CD14-positive monocyte (primary cell): ENCODE measurements around the gene RTP5. TPM values are rescaled to one million over a fixed set of nuclear protein-coding genes. Genes with fewer than 3 reads are reported as not detected.

Source experiments
- DNase-seq, 3 donors: peaks; one replicate each; pipeline ENCODE4 v3.0.0-alpha.2; 2011 to 2022
- H2AFZ ChIP-seq: 2 replicates; pipeline ENCODE4 v1.6.0; 2012; ENCODE audit warnings: mild to moderate bottlenecking, low read depth, low read length, inconsistent platforms; ENCODE audit not compliant: insufficient read depth, poor library complexity, severe bottlenecking
- H3K27ac ChIP-seq, 2 donors: 1 replicate in 1 of 2; 2 replicates in 1 of 2; pipeline ENCODE4 v1.5.1; 2012 to 2013; ENCODE audit warnings: low read length in 2 of 2, control low read depth in 1 of 2, inconsistent platforms in 1 of 2, low read depth in 1 of 2, mild to moderate bottlenecking in 1 of 2
- H3K27me3 ChIP-seq, 2 donors: one replicate each; pipeline versions ENCODE4 v1.6.0 to v1.6.1; 2011 to 2013; ENCODE audit warnings: low read length in 2 of 2; ENCODE audit not compliant: control insufficient read depth in 2 of 2, insufficient read depth in 2 of 2
- H3K36me3 ChIP-seq, 2 donors: replicated peaks in 1 of 2; 1 replicate in 1 of 2; 2 replicates in 1 of 2; pipeline versions ENCODE4 v1.5.1 to v1.6.1; 2012 to 2013; ENCODE audit warnings: low read length in 2 of 2, control low read depth in 1 of 2, inconsistent platforms in 1 of 2, mild to moderate bottlenecking in 1 of 2; ENCODE audit not compliant: insufficient read depth in 2 of 2, control insufficient read depth in 1 of 2
- H3K4me1 ChIP-seq, 2 donors: 1 replicate in 1 of 2; 2 replicates in 1 of 2; pipeline versions ENCODE4 v1.5.1 to v1.6.1; 2012 to 2013; ENCODE audit warnings: low read length in 2 of 2, control low read depth in 1 of 2, inconsistent platforms in 1 of 2, mild to moderate bottlenecking in 1 of 2, moderate library complexity in 1 of 2; ENCODE audit not compliant: insufficient read depth in 2 of 2, control insufficient read depth in 1 of 2
- H3K4me2 ChIP-seq: replicated peaks from 2 replicates; pipeline ENCODE3; 2012; ENCODE audit warnings: low read length, moderate library complexity, mild to moderate bottlenecking; ENCODE audit not compliant: poor library complexity, severe bottlenecking; ENCODE audit errors: extremely low read depth
- H3K4me3 ChIP-seq, 3 experiments: fragments of 200-600 bp in 1 of 3; sonication (generic) in 1 of 3; replicated peaks in 1 of 3; 1 replicate in 2 of 3; 2 replicates in 1 of 3; pipeline ENCODE4 v1.5.1; 2011 to 2013; ENCODE audit warnings: low read length in 3 of 3, mild to moderate bottlenecking in 3 of 3, control low read depth in 2 of 3, low read depth in 2 of 3, inconsistent platforms in 1 of 3, moderate library complexity in 1 of 3
- H3K79me2 ChIP-seq: 2 replicates; pipeline ENCODE4 v1.6.0; 2012; ENCODE audit warnings: mild to moderate bottlenecking, control low read depth, inconsistent platforms, low read length, moderate library complexity; ENCODE audit not compliant: insufficient read depth
- H3K9ac ChIP-seq: 2 replicates; pipeline ENCODE4 v1.6.0; 2017; ENCODE audit warnings: low read length, mild to moderate bottlenecking; ENCODE audit not compliant: insufficient read depth, poor library complexity, severe bottlenecking
- H3K9me3 ChIP-seq, 2 donors: replicated peaks in 1 of 2; 1 replicate in 1 of 2; 2 replicates in 1 of 2; pipeline versions ENCODE4 v1.5.1 to v1.6.1; 2012 to 2013; ENCODE audit warnings: low read length in 2 of 2, control low read depth in 1 of 2; ENCODE audit not compliant: control insufficient read depth in 1 of 2, insufficient read depth in 1 of 2
- H4K20me1 ChIP-seq: 2 replicates; pipeline ENCODE4 v1.6.0; 2012; ENCODE audit warnings: mild to moderate bottlenecking, low read length, control low read depth, moderate library complexity; ENCODE audit not compliant: insufficient read depth
- H3K27ac Mint-ChIP-seq, 7 donors: one replicate each; pipeline ENCODE4 v1.8.0; 2020; ENCODE audit warnings: mild to moderate bottlenecking in 7 of 7, mixed read lengths in 7 of 7, moderate library complexity in 6 of 7, inconsistent platforms in 2 of 7
- H3K27me3 Mint-ChIP-seq, 3 donors: one replicate each; pipeline ENCODE4 v1.8.0; 2021 to 2022; ENCODE audit warnings: low read depth in 3 of 3, mild to moderate bottlenecking in 3 of 3, mixed read lengths in 3 of 3, moderate library complexity in 3 of 3, inconsistent platforms in 1 of 3
- H3K36me3 Mint-ChIP-seq, 2 donors: one replicate each; pipeline ENCODE4 v1.8.0; 2020; ENCODE audit warnings: mixed read lengths in 2 of 2, inconsistent platforms in 1 of 2, mild to moderate bottlenecking in 1 of 2
- H3K4me1 Mint-ChIP-seq: one replicate; pipeline ENCODE4 v1.8.0; 2020; ENCODE audit warnings: mild to moderate bottlenecking, mixed read lengths
- H3K4me3 Mint-ChIP-seq, 2 donors: one replicate each; pipeline ENCODE4 v1.8.0; 2020; ENCODE audit warnings: mild to moderate bottlenecking in 2 of 2, mixed read lengths in 2 of 2, moderate library complexity in 1 of 2
- H3K9me3 Mint-ChIP-seq, 7 donors: one replicate each; pipeline ENCODE4 v1.8.0; 2020 to 2022; ENCODE audit warnings: mixed read lengths in 7 of 7, mild to moderate bottlenecking in 6 of 7, moderate library complexity in 6 of 7, inconsistent platforms in 2 of 7
- WGBS: methylation state at CpG from one replicate; pipeline ENCODE4 v1.1.5; 2013; ENCODE audit warnings: missing lambda C conversion rate; ENCODE audit not compliant: insufficient coverage; 5-methylcytosine and 5-hydroxymethylcytosine counted together
- intact Hi-C, 2 donors: fragments of 100-400 bp; cut with micrococcal nuclease; formaldehyde crosslinking; loops; one replicate each; pipeline versions ENCODE4 v1.15.0 to v1.15.1; 2023
- polyA plus RNA-seq, 3 donors: library from polyadenylated mRNA; depleted of rRNA in 1 of 3; unstranded in 2 of 3; stranded (reverse) in 1 of 3; fragments of 300-500 nt in 2 of 3; fragments of >200 nt in 1 of 3; fragmentation: Illumina TruSeq in 2 of 3; gene quantifications; 1 replicate in 2 of 3; 2 replicates in 1 of 3; pipeline ENCODE4 v1.2.3, GENCODE V29; 2012 to 2021
- TF ChIP-seq, protein P1 (sequence below): fragments of 200-600 bp; IDR thresholded peaks from one replicate; pipeline ENCODE4 v1.8.0; 2022; ENCODE audit warnings: antibody characterized with exemption, mild to moderate bottlenecking

Gene RTP5
- polyA plus RNA-seq, 3 donors = 0.03 TPM; not detected in 2

DNA sequence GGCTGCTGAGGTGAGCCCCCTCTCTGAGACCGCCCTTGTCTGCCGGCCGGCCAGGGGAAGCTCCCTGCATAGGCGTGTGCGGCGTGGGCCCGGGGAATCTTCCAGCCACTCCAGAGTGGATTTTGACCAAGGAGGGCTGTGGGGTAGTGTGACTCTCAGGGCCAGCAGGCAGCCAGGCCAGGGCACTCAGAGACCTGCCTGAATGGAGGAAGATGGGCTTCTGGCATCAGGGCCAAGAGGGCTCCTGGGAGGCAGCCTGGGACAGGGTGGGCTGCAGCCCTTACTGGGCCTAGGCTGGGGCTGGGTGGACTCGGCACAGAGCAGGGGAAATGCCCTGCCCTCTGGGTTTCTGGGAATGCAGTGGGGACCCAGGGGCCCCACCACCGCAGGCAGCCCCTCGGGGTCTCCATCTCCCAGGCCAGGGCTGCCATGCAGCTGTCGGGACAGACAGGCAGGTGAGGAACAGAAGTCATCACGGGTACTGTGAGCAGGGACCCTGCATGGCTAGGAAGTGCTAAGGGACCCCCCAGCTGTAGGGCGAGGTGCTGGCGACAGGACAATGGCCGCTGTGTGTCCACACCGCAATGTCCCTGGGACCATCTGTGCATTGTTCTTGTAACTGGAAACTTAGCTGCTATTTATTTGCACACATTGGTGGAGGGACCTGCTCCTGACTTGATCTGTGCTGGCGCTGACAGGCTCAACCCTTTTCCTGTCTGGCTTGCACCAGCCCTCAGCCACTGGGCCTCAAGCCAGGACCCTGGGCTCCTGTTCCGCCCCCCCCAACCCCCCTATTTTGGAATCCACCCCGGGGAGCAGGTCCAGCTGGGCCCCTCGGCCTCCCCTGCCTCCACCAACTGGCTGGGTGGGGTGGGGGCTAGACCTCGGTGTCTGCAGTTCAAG is 14.9 kb upstream of the RTP5 start:
- H3K36me3 ChIP-seq = no peaks in the 10 kb centered on the region
- intact Hi-C loops = no loop called here
- no peak overlapping the region for H3K9ac ChIP-seq
- H3K27me3 ChIP-seq = no peaks in the 10 kb centered on the region
- H3K4me1 ChIP-seq = peaks cover 0 to 3% of the 10 kb centered on the region in 2 donors
- 40% methylated on average over 15 of the region's 21 CpGs for WGBS
- Mint-ChIP-seq H3K36me3 (no peaks in the 10 kb centered on the region), H3K4me3 (no peak overlapping the region), H3K27me3 (peaks cover 0 to 11% (median 0%) of the 10 kb centered on the region in 3 donors), H3K4me1 (peaks cover 3% of the 10 kb centered on the region), H3K9me3 (peaks cover 0 to 3% (median 0%) of the 10 kb centered on the region in 7 donors), H3K27ac (peak overlapping the region in 2 of 7 donors; percentile 41 to 46)
- no peaks in the 10 kb centered on the region for H3K9me3 ChIP-seq
- H3K79me2 ChIP-seq = no peaks in the 10 kb centered on the region
- TF ChIP-seq, protein P1, sequence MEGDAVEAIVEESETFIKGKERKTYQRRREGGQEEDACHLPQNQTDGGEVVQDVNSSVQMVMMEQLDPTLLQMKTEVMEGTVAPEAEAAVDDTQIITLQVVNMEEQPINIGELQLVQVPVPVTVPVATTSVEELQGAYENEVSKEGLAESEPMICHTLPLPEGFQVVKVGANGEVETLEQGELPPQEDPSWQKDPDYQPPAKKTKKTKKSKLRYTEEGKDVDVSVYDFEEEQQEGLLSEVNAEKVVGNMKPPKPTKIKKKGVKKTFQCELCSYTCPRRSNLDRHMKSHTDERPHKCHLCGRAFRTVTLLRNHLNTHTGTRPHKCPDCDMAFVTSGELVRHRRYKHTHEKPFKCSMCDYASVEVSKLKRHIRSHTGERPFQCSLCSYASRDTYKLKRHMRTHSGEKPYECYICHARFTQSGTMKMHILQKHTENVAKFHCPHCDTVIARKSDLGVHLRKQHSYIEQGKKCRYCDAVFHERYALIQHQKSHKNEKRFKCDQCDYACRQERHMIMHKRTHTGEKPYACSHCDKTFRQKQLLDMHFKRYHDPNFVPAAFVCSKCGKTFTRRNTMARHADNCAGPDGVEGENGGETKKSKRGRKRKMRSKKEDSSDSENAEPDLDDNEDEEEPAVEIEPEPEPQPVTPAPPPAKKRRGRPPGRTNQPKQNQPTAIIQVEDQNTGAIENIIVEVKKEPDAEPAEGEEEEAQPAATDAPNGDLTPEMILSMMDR = no peak
- H3K4me3 ChIP-seq = no peak overlapping the region
- DNase-seq = no peak
- no peak overlapping the region for H3K4me2 ChIP-seq
- no peak overlapping the region for H2AFZ ChIP-seq
- H3K27ac ChIP-seq = no peak overlapping the region
- H4K20me1 ChIP-seq = no peaks in the 10 kb centered on the region

DNA sequence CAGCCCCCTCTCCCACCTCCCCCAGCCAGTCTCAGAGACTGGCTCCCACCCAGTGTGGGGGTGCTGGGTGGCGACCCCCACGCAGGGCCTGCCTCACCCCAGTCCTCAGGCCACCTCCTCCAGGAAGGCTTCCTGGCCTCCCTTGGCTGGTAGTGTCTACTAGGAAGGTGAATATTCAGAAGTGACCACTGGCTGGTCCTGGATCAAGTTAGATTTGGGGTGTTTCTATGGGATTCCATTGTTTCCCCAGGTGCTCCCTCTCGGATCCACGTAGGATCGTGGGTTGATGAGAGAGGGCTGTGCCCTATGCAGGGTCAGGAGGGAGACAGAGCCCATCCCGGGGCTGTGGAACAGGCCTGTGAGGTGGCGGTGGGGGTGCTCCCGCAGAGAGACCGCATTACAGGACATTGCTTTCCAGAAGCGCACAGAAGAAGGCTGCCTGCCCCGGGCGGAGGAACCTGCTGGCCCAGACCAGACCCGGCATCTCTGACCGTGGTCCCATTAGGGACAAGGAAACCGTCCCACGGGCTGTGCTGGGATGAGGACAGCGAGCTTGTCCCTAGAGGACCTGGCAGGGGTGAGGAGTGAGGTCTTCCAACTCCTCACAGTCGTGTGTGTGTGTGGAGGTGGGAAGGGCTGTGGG is 14.2 kb upstream of the RTP5 start:
- no peaks in the 10 kb centered on the region for H3K27me3 ChIP-seq
- Mint-ChIP-seq H3K4me3 (no peak overlapping the region), H3K9me3 (peaks cover 0 to 3% (median 0%) of the 10 kb centered on the region in 7 donors), H3K36me3 (no peaks in the 10 kb centered on the region), H3K27ac (peak overlapping the region in 2 of 7 donors; percentile 31 to 40), H3K27me3 (peaks cover 0 to 13% (median 0%) of the 10 kb centered on the region in 3 donors), H3K4me1 (peaks cover 6% of the 10 kb centered on the region)
- WGBS = 86% methylated on average over 13 of the region's 18 CpGs
- H3K4me2 ChIP-seq = no peak overlapping the region
- H4K20me1 ChIP-seq = no peaks in the 10 kb centered on the region
- H2AFZ ChIP-seq = no peak overlapping the region
- intact Hi-C loops = no loop called here
- no peaks in the 10 kb centered on the region for H3K79me2 ChIP-seq
- peaks cover 0 to 9% of the 10 kb centered on the region in 2 donors for H3K4me1 ChIP-seq
- no peaks in the 10 kb centered on the region for H3K36me3 ChIP-seq
- no peak overlapping the region for H3K27ac ChIP-seq
- DNase-seq = no peak
- no peak overlapping the region for H3K4me3 ChIP-seq
- no peak overlapping the region for H3K9ac ChIP-seq
- TF ChIP-seq, protein P1 = no peak
- H3K9me3 ChIP-seq = no peaks in the 10 kb centered on the region
